GM23338 (cell line): Measurements from ENCODE around the gene CDK5RAP2. TPM values are rescaled to one million over a fixed set of nuclear protein-coding genes. Genes with fewer than 3 reads are reported as not detected.
A peak's percentile ranks its signal among the peaks of the same experiment; 100 is the strongest.

Experiments
- ATAC-seq: fragments of 200-7000 bp; cut with Tn5 transposase; 3 replicates; pipeline ENCODE4 v1.9.1; 2020
- DNase-seq: peaks from one replicate; pipeline ENCODE4 v3.0.0-alpha.2; 2015; ENCODE audit warnings: low spot score
- H2AFZ ChIP-seq: fragments of 200-600 bp; sonication (generic); 2 replicates; pipeline ENCODE4 v1.8.0; 2016; ENCODE audit warnings: antibody characterized with exemption, mild to moderate bottlenecking, moderate library complexity
- H3F3A ChIP-seq: fragments of 200-600 bp; sonication (generic); replicated peaks from 2 replicates; pipeline ENCODE4 v1.8.0; 2017; ENCODE audit warnings: antibody characterized with exemption, mixed run types, low read depth
- H3K27ac ChIP-seq: fragments of 200-600 bp; sonication (generic); 2 replicates; pipeline ENCODE4 v1.6.1; 2016; ENCODE audit warnings: low read depth
- H3K27me3 ChIP-seq: fragments of 200-600 bp; sonication (generic); 2 replicates; pipeline ENCODE4 v1.8.0; 2016; ENCODE audit warnings: mild to moderate bottlenecking, mixed run types, moderate library complexity; ENCODE audit not compliant: insufficient read depth
- H3K36me3 ChIP-seq: fragments of 200-600 bp; sonication (generic); 2 replicates; pipeline ENCODE4 v1.8.0; 2016; ENCODE audit warnings: mild to moderate bottlenecking; ENCODE audit not compliant: insufficient read depth
- H3K4me1 ChIP-seq: fragments of 200-600 bp; sonication (generic); 2 replicates; pipeline ENCODE4 v1.8.0; 2016; ENCODE audit warnings: mild to moderate bottlenecking, moderate library complexity; ENCODE audit not compliant: insufficient read depth
- H3K4me2 ChIP-seq: fragments of 200-600 bp; sonication (generic); 2 replicates; pipeline ENCODE4 v1.7.1; 2017; ENCODE audit warnings: mixed run types
- H3K4me3 ChIP-seq: fragments of 200-600 bp; sonication (generic); 2 replicates; pipeline ENCODE4 v1.6.1; 2016; ENCODE audit warnings: mixed run types
- H3K79me2 ChIP-seq: fragments of 200-600 bp; sonication (generic); replicated peaks from 2 replicates; pipeline ENCODE4 v1.8.0; 2017; ENCODE audit warnings: mild to moderate bottlenecking; ENCODE audit not compliant: insufficient read depth
- H3K9me2 ChIP-seq: fragments of 200-600 bp; sonication (generic); 2 replicates; pipeline ENCODE4 v1.8.0; 2017; ENCODE audit not compliant: insufficient read depth
- H4K20me1 ChIP-seq: fragments of 200-600 bp; sonication (generic); replicated peaks from 2 replicates; pipeline ENCODE4 v1.8.0; 2017; ENCODE audit warnings: mild to moderate bottlenecking; ENCODE audit not compliant: insufficient read depth
- H3K27ac Mint-ChIP-seq: 2 replicates; pipeline ENCODE4 v1.8.0; 2020; ENCODE audit warnings: inconsistent platforms, mild to moderate bottlenecking, moderate library complexity, mixed read lengths
- H3K27me3 Mint-ChIP-seq: 3 replicates; pipeline ENCODE4 v1.8.0; 2022; ENCODE audit warnings: low read depth, mild to moderate bottlenecking, moderate library complexity, mixed read lengths, inconsistent platforms; ENCODE audit not compliant: insufficient read depth, poor library complexity
- H3K36me3 Mint-ChIP-seq: 3 replicates; pipeline ENCODE4 v1.8.0; 2021; ENCODE audit warnings: low read depth, mild to moderate bottlenecking, inconsistent platforms, moderate library complexity, mixed read lengths
- H3K4me1 Mint-ChIP-seq: 3 replicates; pipeline ENCODE4 v1.8.0; 2020; ENCODE audit warnings: mild to moderate bottlenecking, inconsistent platforms, mixed read lengths
- H3K4me3 Mint-ChIP-seq: 3 replicates; pipeline ENCODE4 v1.8.0; 2021; ENCODE audit warnings: moderate library complexity, mild to moderate bottlenecking, inconsistent platforms, mixed read lengths
- H3K9me3 Mint-ChIP-seq: 3 replicates; pipeline ENCODE4 v1.8.0; 2020; ENCODE audit warnings: moderate library complexity, mild to moderate bottlenecking, inconsistent platforms, mixed read lengths
- CREB1 ChIP-seq: fragments of 250-450 bp; sonication (Bioruptor Pico); IDR thresholded peaks from 2 replicates; pipeline ENCODE4 v1.5.0; 2020; ENCODE audit warnings: low read depth, mild to moderate bottlenecking, moderate library complexity
- CTCF ChIP-seq, 2 experiments: fragments of 200-600 bp in 1 of 2; sonication (generic) in 1 of 2; conservative IDR thresholded peaks; 2 replicates each; pipeline versions ENCODE4 v1.5.1 to v1.6.1; 2016 to 2017; ENCODE audit warnings: antibody characterized with exemption in 2 of 2, low read depth in 2 of 2, mild to moderate bottlenecking in 2 of 2, moderate library complexity in 1 of 2
- ETS1 ChIP-seq: IDR thresholded peaks from 2 replicates; pipeline ENCODE4 v1.6.1; 2016; ENCODE audit warnings: antibody characterized with exemption
- EZH2 ChIP-seq: fragments of 200-600 bp; sonication (generic); IDR thresholded peaks from one replicate; pipeline ENCODE4 v1.8.0; 2017; ENCODE audit warnings: antibody characterized with exemption, mild to moderate bottlenecking, low read depth; ENCODE audit not compliant: unreplicated experiment
- EZH2phosphoT487 ChIP-seq: fragments of 200-600 bp; sonication (generic); IDR thresholded peaks from one replicate; pipeline ENCODE4 v1.8.1; 2018; ENCODE audit warnings: antibody characterized with exemption; ENCODE audit not compliant: unreplicated experiment
- JUNB ChIP-seq: IDR thresholded peaks from one replicate; pipeline ENCODE4 v1.6.1; 2016; ENCODE audit warnings: antibody characterized with exemption; ENCODE audit not compliant: unreplicated experiment
- NANOG ChIP-seq: IDR thresholded peaks from 2 replicates; pipeline ENCODE4 v1.6.1; 2016; ENCODE audit warnings: antibody characterized with exemption, borderline replicate concordance
- POLR2AphosphoS5 ChIP-seq: IDR thresholded peaks from 2 replicates; pipeline ENCODE4 v1.6.1; 2016; ENCODE audit warnings: antibody characterized with exemption, low read depth
- REST ChIP-seq: IDR thresholded peaks from one replicate; pipeline ENCODE4 v1.6.1; 2018; ENCODE audit warnings: antibody characterized with exemption; ENCODE audit not compliant: unreplicated experiment
- STAT1 ChIP-seq: IDR thresholded peaks from one replicate; pipeline ENCODE4 v1.6.1; 2016; ENCODE audit warnings: antibody characterized with exemption; ENCODE audit not compliant: unreplicated experiment
- ZNF114 ChIP-seq: fragments of 250-450 bp; sonication (Bioruptor Pico); IDR thresholded peaks from 2 replicates; pipeline ENCODE4 v1.5.0; 2020; ENCODE audit warnings: mild to moderate bottlenecking, moderate library complexity
- ZNF331 ChIP-seq: fragments of 250-450 bp; sonication (Bioruptor Pico); IDR thresholded peaks from 2 replicates; pipeline ENCODE4 v1.5.0; 2020; ENCODE audit warnings: low read depth, mild to moderate bottlenecking, moderate library complexity
- ZNF462 ChIP-seq: fragments of 250-450 bp; sonication (Bioruptor Pico); IDR thresholded peaks from 2 replicates; pipeline ENCODE4 v1.5.0; 2020; ENCODE audit warnings: mild to moderate bottlenecking, moderate library complexity
- polyA plus RNA-seq: library from polyadenylated mRNA; unstranded; fragments of >200 nt; fragmentation: Nextera tagmentation; extraction: Ambion mirVana; gene quantifications from 2 replicates; pipeline ENCODE4 v1.2.1, GENCODE V29; 2016
- total RNA-seq: library from RNA; depleted of rRNA; stranded (reverse); fragments of >200 nt; shearing (Covaris generic); gene quantifications from 2 replicates; pipeline ENCODE4 v1.2.3, GENCODE V29; 2014

Gene CDK5RAP2
- total and polyA plus RNA-seq, 2 experiments from 2014 or later = 50.7 to 65.7 TPM

GRCh38 chr9:120402741-120403542, 177.0 kb downstream of the CDK5RAP2 start:
- Histone ChIP-seq H3K9me2 (no peaks in the 10 kb centered on the region), H3K4me2 (no peak overlapping the region), H3K4me3 (no peak overlapping the region), H4K20me1 (peaks cover 4% of the 10 kb centered on the region; the same call in 1 of the 2 replicates), H3F3A (no peaks in the 10 kb centered on the region), H3K27me3 (no peaks in the 10 kb centered on the region), H3K79me2 (no peaks in the 10 kb centered on the region), H2AFZ (no peak overlapping the region), H3K27ac (no peak overlapping the region), H3K36me3 (peaks cover 26% of the 10 kb centered on the region), H3K4me1 (no peaks in the 10 kb centered on the region)
- Mint-ChIP-seq H3K4me3 (no peak overlapping the region), H3K9me3 (no peaks in the 10 kb centered on the region), H3K4me1 (no peaks in the 10 kb centered on the region; the same call in 2 of the 3 replicates), H3K36me3 (peaks cover 56% of the 10 kb centered on the region), H3K27ac (peak overlapping the region; percentile 65), H3K27me3 (peaks cover 6% of the 10 kb centered on the region)
- DNase-seq (no peak), ATAC-seq (no peak)
- TF ChIP-seq CTCF (conservative IDR thresholded peaks at IDR 0.05; ENCODE audit: low read depth in 2 of 2) = no peak
- TF ChIP-seq REST = no peak
- TF ChIP-seq CREB1 (CRISPR knock-in tag) = no peak
- TF ChIP-seq EZH2 = no peak
- no peak for TF ChIP-seq POLR2AphosphoS5
- no peak for TF ChIP-seq ZNF331 (CRISPR knock-in tag)
- TF ChIP-seq NANOG = no peak
- no peak for TF ChIP-seq ZNF462 (CRISPR knock-in tag)
- no peak for TF ChIP-seq EZH2phosphoT487
- TF ChIP-seq ZNF114 (CRISPR knock-in tag) = no peak
- TF ChIP-seq ETS1 = no peak
- TF ChIP-seq JUNB = no peak
- TF ChIP-seq STAT1 = no peak
